IMR-90 (cell line): ENCODE measurements around the gene IFIT1B. TPM values are rescaled to one million over a fixed set of nuclear protein-coding genes. Genes with fewer than 3 reads are reported as not detected.

ENCODE experiments used
- ATAC-seq: fragments of 200-7000 bp; cut with Tn5 transposase; 2 replicates; pipeline ENCODE4 v1.9.1; 2020; ENCODE audit warnings: low read depth, mild to moderate bottlenecking, moderate library complexity
- BruUV-seq: library from RNA; stranded (reverse); fragments of 400-500 nt; replicated peaks from 2 replicates; lab custom pipeline; 2021; lab: Mats Ljungman, UMichigan
- CTCF ChIA-PET: fragments of 300-600 bp; formaldehyde crosslinking; extraction: SDS; loops from one replicate; lab custom pipeline; 2021; ENCODE audit warnings: antibody characterized with exemption; lab: Yijun Ruan, JAX
- POLR2A ChIA-PET: fragments of 300-600 bp; sonication (Branson Sonifier 250); formaldehyde crosslinking; loops from one replicate; lab custom pipeline; 2022; ENCODE audit warnings: antibody characterized with exemption; ENCODE audit not compliant: unreplicated experiment; lab: Charles Lee
- DNase-seq: peaks from one replicate; pipeline ENCODE4 v3.0.0; 2013
- H2AFZ ChIP-seq: replicated peaks from 2 replicates; pipeline ENCODE3; 2013; ENCODE audit warnings: low read length, mild to moderate bottlenecking; ENCODE audit not compliant: poor library complexity
- H2AK5ac ChIP-seq: 2 replicates; pipeline ENCODE4 v1.6.1; 2013; ENCODE audit warnings: low read depth, low read length, inconsistent platforms
- H2AK9ac ChIP-seq: replicated peaks from 2 replicates; pipeline ENCODE3; 2013; ENCODE audit warnings: mild to moderate bottlenecking, low read depth, low read length, moderate library complexity; ENCODE audit not compliant: poor library complexity
- H2BK120ac ChIP-seq: 2 replicates; pipeline ENCODE4 v1.6.1; 2013; ENCODE audit warnings: low read depth, low read length, inconsistent platforms
- H2BK15ac ChIP-seq: 3 replicates; pipeline ENCODE4 v1.6.1; 2013; ENCODE audit warnings: low read depth, low read length, inconsistent platforms
- H2BK20ac ChIP-seq: 2 replicates; pipeline ENCODE4 v1.6.1; 2013; ENCODE audit warnings: low read depth, mild to moderate bottlenecking, inconsistent platforms, low read length, moderate library complexity
- H2BK5ac ChIP-seq: 2 replicates; pipeline ENCODE4 v1.6.1; 2013; ENCODE audit warnings: mild to moderate bottlenecking, low read depth, low read length, inconsistent platforms; ENCODE audit not compliant: poor library complexity, severe bottlenecking
- H3K14ac ChIP-seq: replicated peaks from 2 replicates; pipeline ENCODE4 v1.6.1; 2013; ENCODE audit warnings: low read depth, low read length, inconsistent platforms
- H3K18ac ChIP-seq: 2 replicates; pipeline ENCODE4 v1.6.1; 2013; ENCODE audit warnings: low read depth, low read length, control low read depth
- H3K23ac ChIP-seq: 2 replicates; pipeline ENCODE4 v1.6.1; 2013; ENCODE audit warnings: low read depth, low read length, inconsistent platforms
- H3K27ac ChIP-seq: 2 replicates; pipeline ENCODE4 v1.5.1; 2013; ENCODE audit warnings: mild to moderate bottlenecking, control low read depth, low read length; ENCODE audit not compliant: insufficient read depth
- H3K27me3 ChIP-seq: 2 replicates; pipeline ENCODE4 v1.6.1; 2013; ENCODE audit warnings: low read length; ENCODE audit not compliant: control insufficient read depth, insufficient read depth
- H3K36me3 ChIP-seq: 2 replicates; pipeline ENCODE4 v1.6.1; 2013; ENCODE audit warnings: low read length, mixed read lengths; ENCODE audit not compliant: control insufficient read depth, insufficient read depth
- H3K4ac ChIP-seq: 2 replicates; pipeline ENCODE4 v1.6.1; 2013; ENCODE audit warnings: low read depth, low read length, inconsistent platforms
- H3K4me1 ChIP-seq: 2 replicates; pipeline ENCODE4 v1.6.1; 2013; ENCODE audit warnings: low read length, mixed read lengths; ENCODE audit not compliant: control insufficient read depth, insufficient read depth
- H3K4me2 ChIP-seq: 2 replicates; pipeline ENCODE4 v1.6.1; 2013; ENCODE audit warnings: low read depth, mild to moderate bottlenecking, control low read depth, low read length, moderate library complexity
- H3K4me3 ChIP-seq: 2 replicates; pipeline ENCODE4 v1.5.1; 2013; ENCODE audit warnings: low read depth, mild to moderate bottlenecking, control low read depth, low read length, moderate library complexity; ENCODE audit not compliant: insufficient read depth
- H3K56ac ChIP-seq: 2 replicates; pipeline ENCODE4 v1.6.1; 2013; ENCODE audit warnings: low read length, inconsistent platforms; ENCODE audit not compliant: insufficient read depth; ENCODE audit errors: extremely low read depth
- H3K79me1 ChIP-seq, 2 experiments: 2 replicates each; pipeline ENCODE4 v1.6.1; 2013; ENCODE audit warnings: low read length in 2 of 2, inconsistent platforms in 1 of 2, low read depth in 1 of 2
- H3K9ac ChIP-seq: 2 replicates; pipeline ENCODE4 v1.6.1; 2013; ENCODE audit warnings: low read depth, low read length, control low read depth
- H3K9me1 ChIP-seq: 2 replicates; pipeline ENCODE4 v1.6.1; 2013; ENCODE audit warnings: low read length, inconsistent platforms; ENCODE audit not compliant: insufficient read depth
- H3K9me3 ChIP-seq: 2 replicates; pipeline ENCODE4 v1.6.1; 2013; ENCODE audit warnings: low read length; ENCODE audit not compliant: control insufficient read depth, insufficient read depth
- H4K20me1 ChIP-seq: 2 replicates; pipeline ENCODE4 v1.6.1; 2013; ENCODE audit warnings: low read length, inconsistent platforms; ENCODE audit not compliant: insufficient read depth
- H4K5ac ChIP-seq: 2 replicates; pipeline ENCODE4 v1.6.1; 2013; ENCODE audit warnings: mild to moderate bottlenecking, low read depth, low read length, control low read depth
- H4K8ac ChIP-seq, 2 experiments: 2 replicates each; pipeline ENCODE4 v1.6.1; 2013; ENCODE audit warnings: low read depth in 2 of 2, low read length in 2 of 2, control low read depth in 1 of 2, inconsistent platforms in 1 of 2
- H4K91ac ChIP-seq: 2 replicates; pipeline ENCODE4 v1.6.1; 2013; ENCODE audit warnings: low read depth, low read length, inconsistent platforms; ENCODE audit not compliant: insufficient read depth
- BHLHE40 ChIP-seq: fragments of 150-350 bp; IDR thresholded peaks from 2 replicates; pipeline ENCODE4 v1.6.1; 2016; ENCODE audit warnings: mild to moderate bottlenecking, low read depth, low read length
- CEBPB ChIP-seq: IDR thresholded peaks from 2 replicates; pipeline ENCODE4 v1.6.1; 2012; ENCODE audit warnings: low read depth, low read length, improper control_type of control experiment
- FOS ChIP-seq: fragments of 150-350 bp; IDR thresholded peaks from 2 replicates; pipeline ENCODE4 v1.6.1; 2016; ENCODE audit warnings: low read depth, low read length
- MXI1 ChIP-seq: IDR thresholded peaks from 2 replicates; pipeline ENCODE4 v1.6.1; 2012; ENCODE audit warnings: low read depth, mild to moderate bottlenecking, low read length, moderate library complexity, borderline replicate concordance
- RAD21 ChIP-seq: IDR thresholded peaks from 2 replicates; pipeline ENCODE4 v1.6.1; 2012; ENCODE audit warnings: low read length, improper control_type of control experiment
- WGBS, 2 experiments: methylation state at CpG; one replicate each; pipeline versions ENCODE4 v1.1.5 to v1.1.7; 2013; ENCODE audit warnings: missing lambda C conversion rate in 2 of 2; ENCODE audit not compliant: insufficient read length in 1 of 2; ENCODE audit errors: extremely low coverage in 2 of 2; 5-methylcytosine and 5-hydroxymethylcytosine counted together
- dilution Hi-C: fragments of 300-500 bp; cut with HindIII; formaldehyde crosslinking; loops from one replicate; pipeline ENCODE4 v1.14.3; 2018; ENCODE audit warnings: low sequenced_read_pairs; ENCODE audit not compliant: unreplicated experiment
- in situ Hi-C: fragments of 300-500 bp; cut with MboI; formaldehyde crosslinking; loops from 3 replicates; pipeline ENCODE4 v1.14.3; 2019; ENCODE audit warnings: low sequenced_read_pairs, inconsistent platforms, mixed read lengths
- intact Hi-C: fragments of 100-400 bp; cut with micrococcal nuclease; formaldehyde crosslinking; loops from 2 replicates; pipeline ENCODE4 v1.10.0; 2022
- polyA plus RNA-seq, 3 experiments: library from polyadenylated mRNA; depleted of rRNA; stranded (reverse); fragments of >200 nt; gene quantifications; 2 replicates each; pipeline ENCODE4 v1.2.3, GENCODE V29; 2012; ENCODE audit warnings: low replicate concordance in 1 of 3
- total RNA-seq: library from RNA; depleted of rRNA; stranded (reverse); fragments of >200 nt; gene quantifications from 2 replicates; pipeline ENCODE4 v1.2.3, GENCODE V29; 2012

IFIT1B gene
- total and polyA plus RNA-seq, 2 of the 4 experiments (the other 2 are of a cell fraction): not detected

GRCh38 chr10:89414146-89414878 is 36.5 kb downstream of the IFIT1B start, which contains the start of gene IFIT5:
IFIT5 (plus strand) TSS chr10:89414568; CDS start chr10:89414799, 231 bp downstream.
- H4K91ac ChIP-seq: peak within 1 kb of the TSS; percentile 92
- peak within 1 kb of the TSS; percentile 91 for H3K27ac ChIP-seq
- 0 out of 2 replicates have a peak, but pooled peaks cover 6% of the 10 kb centered on the region for H3K9me1 ChIP-seq
- intact Hi-C loops: loop anchor here (2.0 kb wide), 1 partner anchor 40 kb away; no protein-coding TSS in a partner anchor
- in situ Hi-C loops: no loop called here
- H3K23ac ChIP-seq: peak within 1 kb of the TSS; percentile 99
- H2BK120ac ChIP-seq: peak within 1 kb of the TSS; percentile 98
- dilution Hi-C loops: no loop called here
- H2AK9ac ChIP-seq: peak within 1 kb of the TSS; percentile 78
- H3K4me1 ChIP-seq: peaks cover 4% of the 10 kb centered on the region
- H3K9me3 ChIP-seq: no peaks in the 10 kb centered on the region
- peaks cover 17 to 39% of the 10 kb centered on the region in 2 experiments; a peak in 3 of 4 replicates for H3K79me1 ChIP-seq
- peaks cover 4% of the 10 kb centered on the region for H3K36me3 ChIP-seq
- H4K8ac ChIP-seq: peak within 1 kb of the TSS; percentile 94 to 95
- peak within 1 kb of the TSS; percentile 94 for H2BK20ac ChIP-seq
- H2BK15ac ChIP-seq: peak within 1 kb of the TSS; percentile 92; the same call in 2 of the 3 replicates
- peak within 1 kb of the TSS; percentile 95 for H2AFZ ChIP-seq
- peak within 1 kb of the TSS; percentile 99 for H3K4ac ChIP-seq
- peak within 1 kb of the TSS; percentile 79 for H2BK5ac ChIP-seq
- H3K4me2 ChIP-seq: peak within 1 kb of the TSS; percentile 99
- peak within 1 kb of the TSS; percentile 92 for H3K18ac ChIP-seq
- H4K5ac ChIP-seq: peak within 1 kb of the TSS; percentile 98
- POLR2A ChIA-PET: no interaction called here
- peak; percentile 92 for ATAC-seq
- H3K27me3 ChIP-seq: no peaks in the 10 kb centered on the region
- peak within 1 kb of the TSS; percentile 93 for H3K56ac ChIP-seq
- H2AK5ac ChIP-seq: 0 out of 2 replicates have a peak within 1 kb of the TSS, but pooled peaks have one; percentile 65
- peak within 1 kb of the TSS; percentile 100 for H3K14ac ChIP-seq
- peak within 1 kb of the TSS; percentile 88 for H3K4me3 ChIP-seq
- WGBS, 2 experiments: 0% methylated on average over 9 of the region's 48 CpGs; no CpG with 5 or more reads in 1 of the 2 experiments
- CTCF ChIA-PET: interaction anchor here (1.0 to 1.3 kb wide), 2 partner anchors 25 to 45 kb away, joined by 3 read pairs; no protein-coding TSS in a partner anchor
- peak within 1 kb of the TSS; percentile 96 for H3K9ac ChIP-seq
- no TSS peak for BruUV-seq
- H4K20me1 ChIP-seq: no peaks in the 10 kb centered on the region
- peak; percentile 67 for DNase-seq
- TF ChIP-seq MXI1 (peak; percentile 57; the same call in 1 of the 2 replicates), FOS (no peak), CEBPB (no peak), RAD21 (peak; percentile 21; the same call in 1 of the 2 replicates), BHLHE40 (peak; percentile 6; the same call in 1 of the 2 replicates)
